PFSK-1 (cell line): ENCODE measurements around the gene DMBX1.

ENCODE experiments used
- POLR2AphosphoS5 ChIP-seq: IDR thresholded peaks from 2 replicates; pipeline ENCODE4 v1.6.1; 2012; ENCODE audit warnings: low read depth, mild to moderate bottlenecking, control low read depth, low read length, moderate library complexity
- SIN3A ChIP-seq: IDR thresholded peaks from 2 replicates; pipeline ENCODE4 v1.6.1; 2012; ENCODE audit warnings: mild to moderate bottlenecking, low read length, moderate library complexity, borderline replicate concordance; ENCODE audit not compliant: insufficient read depth
- TAF1 ChIP-seq: IDR thresholded peaks from 2 replicates; pipeline ENCODE4 v1.6.1; 2012; ENCODE audit warnings: low read length, control low read depth, borderline replicate concordance; ENCODE audit not compliant: insufficient read depth
- TF ChIP-seq, protein P1 (sequence below), 2 experiments: IDR thresholded peaks; 2 replicates each; pipeline versions ENCODE4 v1.6.1 to v1.8.0; 2011 to 2012; ENCODE audit warnings: low read depth in 2 of 2, low read length in 2 of 2, control low read depth in 1 of 2, inconsistent platforms in 1 of 2, mild to moderate bottlenecking in 1 of 2, moderate library complexity in 1 of 2; ENCODE audit not compliant: insufficient read depth in 1 of 2

GRCh38 chr1:46480959-46481646 is 8.5 kb upstream of the DMBX1 start:
- TF ChIP-seq TAF1 (no peak), SIN3A (no peak), POLR2AphosphoS5 (no peak)
- TF ChIP-seq, protein P1, sequence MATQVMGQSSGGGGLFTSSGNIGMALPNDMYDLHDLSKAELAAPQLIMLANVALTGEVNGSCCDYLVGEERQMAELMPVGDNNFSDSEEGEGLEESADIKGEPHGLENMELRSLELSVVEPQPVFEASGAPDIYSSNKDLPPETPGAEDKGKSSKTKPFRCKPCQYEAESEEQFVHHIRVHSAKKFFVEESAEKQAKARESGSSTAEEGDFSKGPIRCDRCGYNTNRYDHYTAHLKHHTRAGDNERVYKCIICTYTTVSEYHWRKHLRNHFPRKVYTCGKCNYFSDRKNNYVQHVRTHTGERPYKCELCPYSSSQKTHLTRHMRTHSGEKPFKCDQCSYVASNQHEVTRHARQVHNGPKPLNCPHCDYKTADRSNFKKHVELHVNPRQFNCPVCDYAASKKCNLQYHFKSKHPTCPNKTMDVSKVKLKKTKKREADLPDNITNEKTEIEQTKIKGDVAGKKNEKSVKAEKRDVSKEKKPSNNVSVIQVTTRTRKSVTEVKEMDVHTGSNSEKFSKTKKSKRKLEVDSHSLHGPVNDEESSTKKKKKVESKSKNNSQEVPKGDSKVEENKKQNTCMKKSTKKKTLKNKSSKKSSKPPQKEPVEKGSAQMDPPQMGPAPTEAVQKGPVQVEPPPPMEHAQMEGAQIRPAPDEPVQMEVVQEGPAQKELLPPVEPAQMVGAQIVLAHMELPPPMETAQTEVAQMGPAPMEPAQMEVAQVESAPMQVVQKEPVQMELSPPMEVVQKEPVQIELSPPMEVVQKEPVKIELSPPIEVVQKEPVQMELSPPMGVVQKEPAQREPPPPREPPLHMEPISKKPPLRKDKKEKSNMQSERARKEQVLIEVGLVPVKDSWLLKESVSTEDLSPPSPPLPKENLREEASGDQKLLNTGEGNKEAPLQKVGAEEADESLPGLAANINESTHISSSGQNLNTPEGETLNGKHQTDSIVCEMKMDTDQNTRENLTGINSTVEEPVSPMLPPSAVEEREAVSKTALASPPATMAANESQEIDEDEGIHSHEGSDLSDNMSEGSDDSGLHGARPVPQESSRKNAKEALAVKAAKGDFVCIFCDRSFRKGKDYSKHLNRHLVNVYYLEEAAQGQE (IDR thresholded peaks at IDR 0.05; ENCODE audit: insufficient read depth in 1 of 2, low read depth in 2 of 2, low read length in 2 of 2): no peak
